Lung (tissue), 12 donors: ENCODE data around the gene LRIT1. TPM values are rescaled to one million over a fixed set of nuclear protein-coding genes. Genes with fewer than 3 reads are reported as not detected.

ENCODE experiments used
- ATAC-seq: fragments of 200-7000 bp; cut with Tn5 transposase; one replicate; pipeline ENCODE4 v1.9.1; 2020; ENCODE audit warnings: moderate number of reproducible peaks; ENCODE audit not compliant: insufficient read depth, low FRiP score
- DNase-seq, 3 donors: peaks; one replicate each; pipeline ENCODE4 v3.0.0-alpha.2; 2013 to 2017
- H3K27ac ChIP-seq, 2 donors: one replicate each; pipeline ENCODE4 v1.5.1; 2013; ENCODE audit warnings: mild to moderate bottlenecking in 2 of 2, moderate library complexity in 2 of 2, control low read depth in 1 of 2, inconsistent platforms in 1 of 2, low read depth in 1 of 2, low read length in 1 of 2
- H3K27me3 ChIP-seq, 3 donors: one replicate each; pipeline ENCODE4 v1.5.1; 2013; ENCODE audit warnings: low read length in 2 of 3; ENCODE audit not compliant: control insufficient read depth in 3 of 3, insufficient read depth in 3 of 3
- H3K36me3 ChIP-seq, 4 donors: one replicate each; pipeline ENCODE4 v1.5.1; 2013; ENCODE audit warnings: low read length in 4 of 4, mild to moderate bottlenecking in 1 of 4, moderate library complexity in 1 of 4; ENCODE audit not compliant: control insufficient read depth in 4 of 4, insufficient read depth in 4 of 4
- H3K4me1 ChIP-seq, 5 donors: one replicate each; pipeline ENCODE4 v1.5.1; 2013; ENCODE audit warnings: low read length in 5 of 5, mild to moderate bottlenecking in 2 of 5, moderate library complexity in 1 of 5; ENCODE audit not compliant: control insufficient read depth in 5 of 5, insufficient read depth in 5 of 5
- H3K4me3 ChIP-seq: one replicate; pipeline ENCODE4 v1.5.1; 2013; ENCODE audit warnings: mild to moderate bottlenecking, control low read depth, moderate library complexity
- H3K9ac ChIP-seq, 2 donors: one replicate each; pipeline ENCODE4 v1.5.1; 2013; ENCODE audit warnings: low read length in 2 of 2, control low read depth in 1 of 2; ENCODE audit not compliant: insufficient read depth in 1 of 2
- H3K9me3 ChIP-seq, 4 donors: one replicate each; pipeline ENCODE4 v1.5.1; 2013; ENCODE audit warnings: low read length in 3 of 4, mild to moderate bottlenecking in 1 of 4, moderate library complexity in 1 of 4; ENCODE audit not compliant: control insufficient read depth in 4 of 4, insufficient read depth in 3 of 4
- WGBS, 2 donors: extraction: QIAGEN DNeasy Blood & Tissue Kit; methylation state at CpG; one replicate each; pipeline ENCODE4 v1.1.7; 2013; 5-methylcytosine and 5-hydroxymethylcytosine counted together
- polyA plus RNA-seq, 2 donors: library from polyadenylated mRNA; stranded (reverse); fragments of 200-250 nt; gene quantifications; one replicate each; pipeline ENCODE4 v1.2.1, GENCODE V29; 2013
- total RNA-seq, 2 donors: library from RNA; depleted of rRNA in 1 of 2; stranded (reverse); fragments of >200 nt in 1 of 2; gene quantifications; one replicate each; pipeline ENCODE4 v1.2.1, GENCODE V29; 2014 to 2021
- TF ChIP-seq, protein P1 (sequence below): IDR thresholded peaks from 2 replicates; pipeline ENCODE4 v1.5.1; 2012; ENCODE audit warnings: mild to moderate bottlenecking; ENCODE audit errors: control extremely low read depth, extremely low read depth
- donor health status: control.
- donor health status: control.
- donor health status: Bipolar disorder and iron deficiency.
- donor health status: healthy.
- donor health status: DM: yes; HTN: yes; CAD: no.

LRIT1 gene
- total and polyA plus RNA-seq, 4 donors: not detected

DNA sequence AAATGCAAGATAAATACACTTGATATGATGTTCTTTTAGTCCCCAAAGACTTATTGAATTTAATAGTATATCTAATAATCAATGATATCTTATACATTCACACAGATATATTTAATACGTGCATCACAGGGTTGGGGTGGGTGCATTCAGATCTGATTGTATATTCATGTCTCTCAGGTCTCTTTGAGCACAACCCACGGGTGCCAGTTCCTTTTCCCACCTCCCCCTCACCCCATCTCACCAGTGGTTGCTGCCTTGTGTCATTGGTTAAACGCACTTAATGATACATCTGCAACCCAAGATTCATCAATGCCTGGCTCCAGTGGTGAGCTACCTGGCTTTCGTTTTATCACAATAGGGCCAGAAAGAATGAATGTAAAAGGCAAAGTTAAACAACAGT lies 6.2 kb downstream of the LRIT1 start:
- TF ChIP-seq, protein P1, sequence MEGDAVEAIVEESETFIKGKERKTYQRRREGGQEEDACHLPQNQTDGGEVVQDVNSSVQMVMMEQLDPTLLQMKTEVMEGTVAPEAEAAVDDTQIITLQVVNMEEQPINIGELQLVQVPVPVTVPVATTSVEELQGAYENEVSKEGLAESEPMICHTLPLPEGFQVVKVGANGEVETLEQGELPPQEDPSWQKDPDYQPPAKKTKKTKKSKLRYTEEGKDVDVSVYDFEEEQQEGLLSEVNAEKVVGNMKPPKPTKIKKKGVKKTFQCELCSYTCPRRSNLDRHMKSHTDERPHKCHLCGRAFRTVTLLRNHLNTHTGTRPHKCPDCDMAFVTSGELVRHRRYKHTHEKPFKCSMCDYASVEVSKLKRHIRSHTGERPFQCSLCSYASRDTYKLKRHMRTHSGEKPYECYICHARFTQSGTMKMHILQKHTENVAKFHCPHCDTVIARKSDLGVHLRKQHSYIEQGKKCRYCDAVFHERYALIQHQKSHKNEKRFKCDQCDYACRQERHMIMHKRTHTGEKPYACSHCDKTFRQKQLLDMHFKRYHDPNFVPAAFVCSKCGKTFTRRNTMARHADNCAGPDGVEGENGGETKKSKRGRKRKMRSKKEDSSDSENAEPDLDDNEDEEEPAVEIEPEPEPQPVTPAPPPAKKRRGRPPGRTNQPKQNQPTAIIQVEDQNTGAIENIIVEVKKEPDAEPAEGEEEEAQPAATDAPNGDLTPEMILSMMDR: no peak
- H3K9me3 ChIP-seq: peaks cover 0 to 6% (median 0%) of the 10 kb centered on the region in 4 donors
- no peak overlapping the region for H3K9ac ChIP-seq
- no peaks in the 10 kb centered on the region for H3K36me3 ChIP-seq
- no peak for ATAC-seq
- no peak overlapping the region for H3K27ac ChIP-seq
- H3K4me3 ChIP-seq: no peak overlapping the region
- 79 to 80% methylated on average over 4 of the region's 4 CpGs for WGBS, 2 donors
- H3K4me1 ChIP-seq: no peaks in the 10 kb centered on the region
- H3K27me3 ChIP-seq: peaks cover 0 to 3% (median 0%) of the 10 kb centered on the region in 3 donors
- no peak for DNase-seq

DNA sequence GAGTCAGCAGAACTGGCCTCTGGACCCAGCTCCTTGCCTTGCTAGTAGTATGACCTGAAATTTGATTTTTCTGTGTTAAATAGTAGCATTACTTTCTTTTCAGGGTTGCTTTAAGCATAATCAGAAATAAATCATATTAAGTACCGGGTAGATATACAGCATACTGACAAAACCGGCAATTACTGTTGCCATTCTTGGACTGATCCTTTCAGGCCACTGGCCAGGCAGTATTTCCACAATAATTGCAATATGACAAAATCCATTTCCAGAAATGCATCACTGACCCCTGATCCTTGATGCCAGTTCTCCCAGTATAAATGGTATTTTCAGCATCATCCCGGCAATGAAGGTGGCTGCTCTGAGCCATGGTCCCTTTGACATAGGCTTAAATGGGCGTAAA lies 6.9 kb downstream of the LRIT1 start:
- ATAC-seq: no peak
- peaks cover 0 to 6% (median 0%) of the 10 kb centered on the region in 4 donors for H3K9me3 ChIP-seq

DNA sequence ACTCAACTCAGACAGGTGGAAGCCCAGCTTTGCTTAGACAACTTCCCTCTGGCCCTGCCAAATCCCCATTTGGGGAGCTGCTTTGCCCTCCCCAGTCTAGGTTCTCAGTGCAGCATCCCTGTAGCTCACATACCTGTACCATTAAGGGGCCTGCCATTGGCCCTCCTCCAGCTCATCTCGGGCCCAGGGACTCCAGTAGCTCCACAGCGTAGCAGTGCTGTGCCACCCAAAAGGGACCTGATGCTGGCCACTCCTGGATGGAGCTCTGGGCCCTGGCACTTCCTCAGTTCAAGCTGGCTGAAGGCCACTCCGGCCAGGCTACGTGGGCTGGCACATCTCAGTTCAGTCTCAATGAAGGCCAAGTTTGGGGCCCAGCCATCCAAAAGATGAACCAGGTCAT lies 7.4 kb downstream of the LRIT1 start:
- H3K36me3 ChIP-seq: no peaks in the 10 kb centered on the region
- no peak for DNase-seq
- no peak overlapping the region for H3K9ac ChIP-seq
- H3K4me1 ChIP-seq: no peaks in the 10 kb centered on the region
- no peak overlapping the region for H3K27ac ChIP-seq
- WGBS, 2 donors: 87 to 94% methylated on average over 4 of the region's 4 CpGs
- ATAC-seq: no peak
- peaks cover 0 to 3% (median 0%) of the 10 kb centered on the region in 3 donors for H3K27me3 ChIP-seq
- peaks cover 0 to 6% (median 0%) of the 10 kb centered on the region in 4 donors for H3K9me3 ChIP-seq
- TF ChIP-seq, protein P1: no peak
- no peak overlapping the region for H3K4me3 ChIP-seq

More for the DNA sequence above, 6.9 kb downstream of the LRIT1 start:
- Histone ChIP-seq H3K4me1 (no peaks in the 10 kb centered on the region), H3K27ac (no peak overlapping the region), H3K36me3 (no peaks in the 10 kb centered on the region), H3K9ac (no peak overlapping the region), H3K27me3 (peaks cover 0 to 3% (median 0%) of the 10 kb centered on the region in 3 donors), H3K4me3 (no peak overlapping the region)
- TF ChIP-seq, protein P1: no peak
- no peak for DNase-seq
- WGBS, 2 donors: 93 to 94% methylated on average over 4 of the region's 4 CpGs

DNA sequence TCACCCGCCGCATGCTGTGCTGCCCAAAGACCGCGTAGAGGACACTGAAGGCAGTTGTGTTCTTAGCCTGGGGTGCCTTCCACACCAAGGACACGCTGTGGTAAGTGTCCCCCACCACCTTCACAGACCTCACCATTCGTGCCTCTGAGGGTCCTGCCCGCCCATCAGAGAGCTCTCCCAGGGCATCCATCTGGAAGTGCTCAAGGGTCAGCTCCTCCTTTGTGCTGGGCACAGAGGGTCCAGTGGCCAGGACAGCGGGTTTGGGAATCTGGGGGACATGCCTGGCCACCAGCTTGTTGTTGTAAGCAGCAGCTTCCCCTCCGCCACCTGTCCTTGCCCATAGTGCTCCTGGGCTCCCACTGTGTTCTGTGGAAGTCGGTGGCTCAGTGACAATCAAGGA lies 9.0 kb downstream of the LRIT1 start:
- H3K36me3 ChIP-seq: no peaks in the 10 kb centered on the region
- no peak for ATAC-seq

More for the DNA sequence above, 9.0 kb downstream of the LRIT1 start:
- WGBS, 2 donors: 85 to 90% methylated on average over 9 to 10 of the region's 10 CpGs
- Histone ChIP-seq H3K9me3 (peaks cover 0 to 2% (median 0%) of the 10 kb centered on the region in 4 donors), H3K27me3 (no peaks in the 10 kb centered on the region), H3K9ac (no peak overlapping the region), H3K27ac (no peak overlapping the region), H3K4me3 (no peak overlapping the region), H3K4me1 (no peaks in the 10 kb centered on the region)
- no peak for DNase-seq
- TF ChIP-seq, protein P1: no peak
